B cell (primary cell): ENCODE data around the gene RNPEPL1. TPM values are rescaled to one million over a fixed set of nuclear protein-coding genes. Genes with fewer than 3 reads are reported as not detected.
"Not testable (repeated sequence)": the region's sequence is repeated elsewhere in the genome, so short reads cannot be mapped to it uniquely, and the experiment has no call there.

Experiments
- ATAC-seq: fragments of 200-7000 bp; cut with Tn5 transposase; one replicate; pipeline ENCODE4 v1.10.0; 2021; ENCODE audit warnings: low read depth, mild to moderate bottlenecking, moderate number of reproducible peaks, moderate library complexity
- CTCF ChIA-PET: fragments of 350-600 bp; sonication (Branson Sonifier 250); formaldehyde crosslinking; loops from one replicate; lab custom pipeline; 2021; ENCODE audit warnings: antibody characterized with exemption, inconsistent platforms; lab: Charles Lee
- POLR2A ChIA-PET: fragments of 350-600 bp; sonication (Branson Sonifier 250); formaldehyde crosslinking; loops from one replicate; lab custom pipeline; 2021; ENCODE audit warnings: antibody characterized with exemption; lab: Charles Lee
- DNase-seq: peaks from one replicate; pipeline ENCODE4 v3.0.0; 2013
- H2AFZ ChIP-seq: 2 replicates; pipeline ENCODE4 v1.6.1; 2012; ENCODE audit warnings: mild to moderate bottlenecking, low read depth, low read length; ENCODE audit not compliant: insufficient read depth, poor library complexity, severe bottlenecking
- H3K27ac ChIP-seq, 2 donors: 1 replicate in 1 of 2; 2 replicates in 1 of 2; pipeline ENCODE4 v1.5.1; 2012 to 2013; ENCODE audit warnings: low read length in 2 of 2, mild to moderate bottlenecking in 2 of 2, moderate library complexity in 1 of 2
- H3K27me3 ChIP-seq, 4 experiments: fragments of 200-600 bp in 1 of 4; sonication (generic) in 1 of 4; replicated peaks in 1 of 4; 1 replicate in 2 of 4; 2 replicates in 2 of 4; pipeline versions ENCODE4 v1.6.1 to v1.7.0; 2013 to 2016; ENCODE audit warnings: low read length in 3 of 4, mild to moderate bottlenecking in 2 of 4, mixed read lengths in 1 of 4, moderate library complexity in 1 of 4; ENCODE audit not compliant: insufficient read depth in 4 of 4, control insufficient read depth in 3 of 4; ENCODE audit errors: control extremely low read depth in 1 of 4
- H3K36me3 ChIP-seq, 2 experiments: replicated peaks in 1 of 2; 1 replicate in 1 of 2; 2 replicates in 1 of 2; pipeline versions ENCODE4 v1.6.1 to v1.7.1; 2013; ENCODE audit warnings: low read length in 1 of 2; ENCODE audit not compliant: insufficient read depth in 2 of 2, control insufficient read depth in 1 of 2; ENCODE audit errors: control extremely low read depth in 1 of 2, extremely low read depth in 1 of 2
- H3K4me1 ChIP-seq, 2 donors: fragments of 200-600 bp in 1 of 2; sonication (generic) in 1 of 2; 1 replicate in 1 of 2; 2 replicates in 1 of 2; pipeline versions ENCODE4 v1.5.1 to v1.6.1; 2013 to 2017; ENCODE audit warnings: low read length in 2 of 2; ENCODE audit not compliant: control insufficient read depth in 2 of 2, insufficient read depth in 2 of 2
- H3K4me2 ChIP-seq: replicated peaks from 2 replicates; pipeline ENCODE3; 2012; ENCODE audit warnings: mild to moderate bottlenecking, low read depth, low read length; ENCODE audit not compliant: poor library complexity, severe bottlenecking
- H3K4me3 ChIP-seq, 5 experiments: fragments of 200-600 bp in 1 of 5; sonication (generic) in 1 of 5; 1 replicate in 3 of 5; 2 replicates in 2 of 5; pipeline versions ENCODE4 v1.5.1 to v1.7.0; 2011 to 2016; ENCODE audit warnings: low read length in 4 of 5, mild to moderate bottlenecking in 4 of 5, low read depth in 2 of 5, control low read depth in 1 of 5, moderate library complexity in 1 of 5; ENCODE audit not compliant: insufficient read depth in 1 of 5; ENCODE audit errors: control extremely low read depth in 1 of 5, extremely low read depth in 1 of 5
- H3K79me2 ChIP-seq: fragments of 200-600 bp; sonication (generic); one replicate; pipeline ENCODE4 v1.6.0; 2016; ENCODE audit warnings: low read length; ENCODE audit not compliant: control insufficient read depth, insufficient read depth
- H3K9ac ChIP-seq: fragments of 200-600 bp; sonication (generic); 2 replicates; pipeline ENCODE4 v1.6.1; 2017; ENCODE audit warnings: mild to moderate bottlenecking, low read length, moderate library complexity
- H3K9me3 ChIP-seq, 3 donors: one replicate each; pipeline versions ENCODE4 v1.6.1 to v1.7.1; 2013; ENCODE audit warnings: low read length in 2 of 3; ENCODE audit not compliant: control insufficient read depth in 2 of 3, insufficient read depth in 1 of 3; ENCODE audit errors: control extremely low read depth in 1 of 3
- H4K20me1 ChIP-seq: 2 replicates; pipeline ENCODE4 v1.6.0; 2012; ENCODE audit warnings: mild to moderate bottlenecking, low read length; ENCODE audit not compliant: insufficient read depth, control insufficient read depth, poor library complexity, severe bottlenecking
- H3K27ac Mint-ChIP-seq: one replicate; pipeline ENCODE4 v1.8.0; 2021; ENCODE audit warnings: mixed read lengths
- H3K27me3 Mint-ChIP-seq: one replicate; pipeline ENCODE4 v1.8.0; 2021; ENCODE audit warnings: mixed read lengths
- H3K4me1 Mint-ChIP-seq: one replicate; pipeline ENCODE4 v1.8.0; 2021; ENCODE audit warnings: mixed read lengths
- H3K4me3 Mint-ChIP-seq: one replicate; pipeline ENCODE4 v1.8.0; 2021; ENCODE audit warnings: mixed read lengths
- H3K9me3 Mint-ChIP-seq: one replicate; pipeline ENCODE4 v1.8.0; 2022; ENCODE audit warnings: mixed read lengths; ENCODE audit not compliant: insufficient read depth
- EZH2 ChIP-seq: IDR thresholded peaks from 2 replicates; pipeline ENCODE4 v1.6.1; 2012; ENCODE audit warnings: borderline replicate concordance, low read depth, mild to moderate bottlenecking, moderate library complexity, low read length; ENCODE audit not compliant: insufficient read depth, poor library complexity, severe bottlenecking
- WGBS: methylation state at CpG from one replicate; pipeline ENCODE4 v1.1.5; 2013; ENCODE audit warnings: missing lambda C conversion rate; ENCODE audit not compliant: insufficient coverage; 5-methylcytosine and 5-hydroxymethylcytosine counted together
- intact Hi-C: fragments of 100-400 bp; cut with micrococcal nuclease; formaldehyde crosslinking; loops from one replicate; pipeline ENCODE4 v1.10.0; 2022
- polyA plus RNA-seq: library from polyadenylated mRNA; depleted of rRNA; stranded (reverse); fragments of >200 nt; gene quantifications from 2 replicates; pipeline ENCODE4 v1.2.3, GENCODE V29; 2012
- total RNA-seq, 2 donors: library from RNA; stranded (reverse); fragments of 120-200 nt in 1 of 2; gene quantifications; 1 replicate in 1 of 2; 2 replicates in 1 of 2; pipeline versions ENCODE4 v1.2.3 to v1.2.4, GENCODE V29; 2013 to 2022
- TF ChIP-seq, protein P1 (sequence below): fragments of 200-600 bp; IDR thresholded peaks from one replicate; pipeline ENCODE4 v1.8.0; 2022; ENCODE audit warnings: antibody characterized with exemption, mild to moderate bottlenecking

The RNPEPL1 gene
- total and polyA plus RNA-seq, 2 donors (not counting 1 experiment from before 2014, with no cell fraction given), result 103 to 109 TPM

DNA sequence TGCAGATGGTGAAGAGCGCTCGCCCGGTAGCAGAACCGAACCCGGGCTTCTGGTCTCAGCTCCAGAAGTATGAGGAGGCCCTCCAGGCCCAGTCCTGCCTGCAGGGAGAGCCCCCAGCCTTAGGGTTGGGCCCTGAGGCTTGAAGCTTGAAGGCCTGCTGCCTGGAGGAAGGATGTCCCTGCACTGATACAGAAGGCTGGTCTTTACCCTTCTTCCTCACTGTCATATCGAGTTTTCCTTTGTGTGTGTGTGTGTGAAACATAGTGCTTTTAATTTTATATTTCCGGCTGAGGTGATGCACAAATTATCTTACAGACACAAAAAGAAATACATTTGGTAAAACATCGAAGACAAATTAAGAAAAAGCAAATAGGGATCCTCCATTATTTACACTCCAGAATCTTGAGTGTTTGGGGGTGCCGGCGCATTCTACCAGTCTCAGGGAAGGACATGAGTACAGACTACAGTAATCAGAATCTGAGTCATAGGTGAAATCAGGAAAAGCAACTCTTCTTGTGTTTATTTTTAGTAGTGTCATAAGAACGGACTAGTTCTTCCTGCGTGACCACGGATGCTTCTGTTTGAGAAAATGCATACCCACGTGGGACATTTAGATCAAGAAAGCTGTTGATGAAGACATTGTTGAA lies 6.8 kb upstream of the RNPEPL1 start:
- Mint-ChIP-seq H3K27me3 (no peaks in the 10 kb centered on the region), H3K4me3 (peak overlapping the region; percentile 81), H3K27ac (peak overlapping the region; percentile 96), H3K4me1 (peaks cover 74% of the 10 kb centered on the region), H3K9me3 (no peaks in the 10 kb centered on the region)
- H3K4me1 ChIP-seq, result peaks cover 56 to 72% of the 10 kb centered on the region in 2 donors
- peaks cover 0 to 13% of the 10 kb centered on the region in 2 experiments for H3K36me3 ChIP-seq
- H4K20me1 ChIP-seq, result peaks cover 36% of the 10 kb centered on the region
- H3K79me2 ChIP-seq, result peaks cover 68% of the 10 kb centered on the region
- ChIA-PET POLR2A (interaction anchor here (1.1 to 2.7 kb wide), 4 partner anchors 7 to 1173 kb away, joined by 3 to 59 read pairs (median 9); partner anchors contain the start of genes CAPN10, D2HGDH and RNPEPL1), CTCF (interaction anchor here (0.9 to 7.8 kb wide), 4 partner anchors 10 to 47 kb away, joined by 4 to 126 read pairs (median 7); partner anchors contain the start of gene CAPN10)
- H3K4me2 ChIP-seq, result peak overlapping the region; percentile 87
- H2AFZ ChIP-seq, result peak overlapping the region; percentile 67
- H3K9me3 ChIP-seq, result no peaks in the 10 kb centered on the region
- H3K9ac ChIP-seq, result peak overlapping the region; percentile 92
- ATAC-seq (no peak), DNase-seq (peak; percentile 47)
- TF ChIP-seq, protein P1, sequence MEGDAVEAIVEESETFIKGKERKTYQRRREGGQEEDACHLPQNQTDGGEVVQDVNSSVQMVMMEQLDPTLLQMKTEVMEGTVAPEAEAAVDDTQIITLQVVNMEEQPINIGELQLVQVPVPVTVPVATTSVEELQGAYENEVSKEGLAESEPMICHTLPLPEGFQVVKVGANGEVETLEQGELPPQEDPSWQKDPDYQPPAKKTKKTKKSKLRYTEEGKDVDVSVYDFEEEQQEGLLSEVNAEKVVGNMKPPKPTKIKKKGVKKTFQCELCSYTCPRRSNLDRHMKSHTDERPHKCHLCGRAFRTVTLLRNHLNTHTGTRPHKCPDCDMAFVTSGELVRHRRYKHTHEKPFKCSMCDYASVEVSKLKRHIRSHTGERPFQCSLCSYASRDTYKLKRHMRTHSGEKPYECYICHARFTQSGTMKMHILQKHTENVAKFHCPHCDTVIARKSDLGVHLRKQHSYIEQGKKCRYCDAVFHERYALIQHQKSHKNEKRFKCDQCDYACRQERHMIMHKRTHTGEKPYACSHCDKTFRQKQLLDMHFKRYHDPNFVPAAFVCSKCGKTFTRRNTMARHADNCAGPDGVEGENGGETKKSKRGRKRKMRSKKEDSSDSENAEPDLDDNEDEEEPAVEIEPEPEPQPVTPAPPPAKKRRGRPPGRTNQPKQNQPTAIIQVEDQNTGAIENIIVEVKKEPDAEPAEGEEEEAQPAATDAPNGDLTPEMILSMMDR, result peak; percentile 32
- TF ChIP-seq EZH2, result no peak
- WGBS, result 0% methylated on average over 9 of the region's 14 CpGs
- H3K4me3 ChIP-seq, result peak overlapping the region; percentile 65 to 86 (median 74)
- intact Hi-C loops, result loop anchor here (1.0 to 10.0 kb wide), 10 partner anchors 25 to 1321 kb away; partner anchors contain the start of genes ATG4B, CAPN10, FARP2 and GPC1
- H3K27ac ChIP-seq, result peak overlapping the region; percentile 56 to 68
- no peaks in the 10 kb centered on the region for H3K27me3 ChIP-seq

DNA sequence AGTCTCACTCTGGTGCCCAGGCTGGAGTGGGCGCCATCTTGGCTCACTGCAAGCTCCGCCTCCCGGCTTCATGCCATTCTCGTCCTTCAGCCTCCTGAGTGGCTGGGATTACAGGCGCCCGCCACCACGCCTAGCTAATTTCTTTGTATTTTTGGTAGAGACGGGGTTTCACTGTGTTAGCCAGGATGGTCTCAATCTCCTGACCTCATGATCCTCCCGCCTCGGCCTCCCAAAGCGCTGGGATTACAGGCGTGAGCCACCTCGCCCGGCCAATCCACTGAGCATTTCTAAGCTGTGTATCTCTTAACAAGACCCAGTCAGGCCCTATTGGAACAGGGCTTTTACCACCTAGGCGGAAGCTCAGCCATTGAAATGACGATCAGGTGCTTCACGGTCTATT lies 5.1 kb upstream of the RNPEPL1 start:
- H3K27me3 Mint-ChIP-seq, H3K27me3 ChIP-seq, DNase-seq, H3K9me3 Mint-ChIP-seq, H3K4me2 ChIP-seq, H3K9me3 ChIP-seq, POLR2A ChIA-PET, H3K9ac ChIP-seq, ATAC-seq, H2AFZ ChIP-seq, H3K4me3 Mint-ChIP-seq, H3K4me3 ChIP-seq, H3K27ac ChIP-seq: not testable (repeated sequence)
- WGBS, result 96% methylated on average over 16 of the region's 17 CpGs
- peaks cover 26% of the 10 kb centered on the region for H4K20me1 ChIP-seq
- CTCF ChIA-PET, result interaction anchor here (2.5 to 7.8 kb wide), 2 partner anchors 23 to 49 kb away, joined by 14 to 126 read pairs; partner anchors contain the start of gene CAPN10
- peaks cover 0 to 11% of the 10 kb centered on the region in 2 experiments for H3K36me3 ChIP-seq
- peak overlapping the region; percentile 76 for H3K27ac Mint-ChIP-seq
- intact Hi-C loops, result loop anchor here (5.0 to 10.0 kb wide), 3 partner anchors 542 to 1319 kb away; partner anchors contain the start of genes FARP2 and MTERF4
- peaks cover 59 to 72% of the 10 kb centered on the region in 2 donors for H3K4me1 ChIP-seq
- H3K79me2 ChIP-seq, result peaks cover 51% of the 10 kb centered on the region
- H3K4me1 Mint-ChIP-seq, result peaks cover 80% of the 10 kb centered on the region
